Hepatocyte (in vitro differentiated cells): ENCODE measurements around the gene PRDM7.

Experiments used
- CTCF ChIP-seq: fragments of 200-600 bp; sonication (generic); IDR thresholded peaks from 2 replicates; pipeline ENCODE4 v1.5.1; 2016; ENCODE audit warnings: antibody characterized with exemption, mild to moderate bottlenecking; ENCODE audit not compliant: poor library complexity
- EZH2 ChIP-seq: fragments of 200-600 bp; sonication (generic); IDR thresholded peaks from 2 replicates; pipeline ENCODE4 v1.6.1; 2016; ENCODE audit warnings: antibody characterized with exemption, mild to moderate bottlenecking, borderline replicate concordance
- EZH2phosphoT487 ChIP-seq: fragments of 200-600 bp; sonication (generic); IDR thresholded peaks from one replicate; pipeline ENCODE4 v1.6.1; 2018; ENCODE audit warnings: antibody characterized with exemption, mild to moderate bottlenecking, low read depth, moderate library complexity; ENCODE audit not compliant: unreplicated experiment, severe bottlenecking

GRCh38 chr16:90054554-90054953 lies 22.6 kb downstream of the PRDM7 start:
- TF ChIP-seq CTCF (no peak), EZH2phosphoT487 (no peak), EZH2 (no peak)
